PC-9 (cell line): Measurements from ENCODE around the gene CLDN4. TPM values are rescaled to one million over a fixed set of nuclear protein-coding genes. Genes with fewer than 3 reads are reported as not detected.

Experiments used
- BruUV-seq: library from RNA; stranded (reverse); fragments of 400-500 nt; replicated peaks from 2 replicates; lab custom pipeline; 2021; lab: Mats Ljungman, UMichigan
- CTCF ChIA-PET: fragments of 300-600 bp; sonication (Branson Sonifier 250); formaldehyde crosslinking; loops from one replicate; lab custom pipeline; 2022; ENCODE audit warnings: antibody characterized with exemption; lab: Charles Lee
- POLR2A ChIA-PET: fragments of 300-600 bp; sonication (Branson Sonifier 250); formaldehyde crosslinking; loops from one replicate; lab custom pipeline; 2022; ENCODE audit warnings: antibody characterized with exemption; ENCODE audit not compliant: unreplicated experiment; lab: Charles Lee
- DNase-seq, 2 experiments: peaks; one replicate each; pipeline versions ENCODE4 v3.0.0 to v3.0.0-alpha.2; 2015 to 2022; ENCODE audit warnings: mixed read lengths in 1 of 2
- H2AFZ ChIP-seq: fragments of 200-600 bp; sonication (generic); 2 replicates; pipeline ENCODE4 v1.8.1; 2017; ENCODE audit warnings: antibody characterized with exemption
- H3F3A ChIP-seq: fragments of 200-600 bp; sonication (generic); 2 replicates; pipeline ENCODE4 v1.8.1; 2017; ENCODE audit warnings: antibody characterized with exemption, mild to moderate bottlenecking, low read depth; ENCODE audit not compliant: insufficient read depth
- H3K27ac ChIP-seq: fragments of 200-600 bp; sonication (generic); 2 replicates; pipeline ENCODE4 v1.6.1; 2016; ENCODE audit warnings: mixed run types
- H3K27me3 ChIP-seq: fragments of 200-600 bp; sonication (generic); 2 replicates; pipeline ENCODE4 v1.6.1; 2016; ENCODE audit warnings: low read depth, mixed run types; ENCODE audit not compliant: insufficient read depth
- H3K36me3 ChIP-seq: fragments of 200-600 bp; sonication (generic); 2 replicates; pipeline ENCODE4 v1.6.1; 2016; ENCODE audit warnings: low read depth, mixed run types
- H3K4me1 ChIP-seq: fragments of 200-600 bp; sonication (generic); replicated peaks from 2 replicates; pipeline ENCODE4 v1.6.1; 2016; ENCODE audit warnings: mixed run types; ENCODE audit not compliant: insufficient read depth
- H3K4me2 ChIP-seq: fragments of 200-600 bp; sonication (generic); 2 replicates; pipeline ENCODE4 v1.6.1; 2017; ENCODE audit warnings: mixed run types
- H3K4me3 ChIP-seq: fragments of 200-600 bp; sonication (generic); 2 replicates; pipeline ENCODE4 v1.6.1; 2016; ENCODE audit warnings: mixed run types
- H3K79me2 ChIP-seq: fragments of 200-600 bp; sonication (generic); 2 replicates; pipeline ENCODE4 v1.6.1; 2017; ENCODE audit warnings: low read depth, mixed run types
- H3K9me2 ChIP-seq: fragments of 200-600 bp; sonication (generic); 2 replicates; pipeline ENCODE4 v1.8.1; 2017; ENCODE audit warnings: mild to moderate bottlenecking; ENCODE audit not compliant: insufficient read depth
- H3K9me3 ChIP-seq: fragments of 200-600 bp; sonication (generic); 2 replicates; pipeline ENCODE4 v1.8.1; 2016; ENCODE audit warnings: low read depth; ENCODE audit not compliant: insufficient read depth
- H4K20me1 ChIP-seq: fragments of 200-600 bp; sonication (generic); 2 replicates; pipeline ENCODE4 v1.8.1; 2017; ENCODE audit not compliant: insufficient read depth
- CTCF ChIP-seq: fragments of 200-600 bp; sonication (generic); conservative IDR thresholded peaks from 2 replicates; pipeline ENCODE4 v1.6.1; 2017; ENCODE audit warnings: mixed run types, antibody characterized with exemption, mild to moderate bottlenecking, moderate library complexity
- EZH2 ChIP-seq: fragments of 200-600 bp; sonication (generic); IDR thresholded peaks from 2 replicates; pipeline ENCODE4 v1.8.0; 2017; ENCODE audit warnings: antibody characterized with exemption, low read depth
- intact Hi-C: fragments of 100-400 bp; cut with micrococcal nuclease; formaldehyde crosslinking; loops from one replicate; pipeline ENCODE4 v1.10.0; 2022; ENCODE audit not compliant: unreplicated experiment
- total RNA-seq: library from RNA; stranded (reverse); gene quantifications from 2 replicates; pipeline ENCODE4 v1.2.3, GENCODE V29; 2021

Gene CLDN4
- total RNA-seq, 1 experiment from 2014 or later: 498 TPM

DNA sequence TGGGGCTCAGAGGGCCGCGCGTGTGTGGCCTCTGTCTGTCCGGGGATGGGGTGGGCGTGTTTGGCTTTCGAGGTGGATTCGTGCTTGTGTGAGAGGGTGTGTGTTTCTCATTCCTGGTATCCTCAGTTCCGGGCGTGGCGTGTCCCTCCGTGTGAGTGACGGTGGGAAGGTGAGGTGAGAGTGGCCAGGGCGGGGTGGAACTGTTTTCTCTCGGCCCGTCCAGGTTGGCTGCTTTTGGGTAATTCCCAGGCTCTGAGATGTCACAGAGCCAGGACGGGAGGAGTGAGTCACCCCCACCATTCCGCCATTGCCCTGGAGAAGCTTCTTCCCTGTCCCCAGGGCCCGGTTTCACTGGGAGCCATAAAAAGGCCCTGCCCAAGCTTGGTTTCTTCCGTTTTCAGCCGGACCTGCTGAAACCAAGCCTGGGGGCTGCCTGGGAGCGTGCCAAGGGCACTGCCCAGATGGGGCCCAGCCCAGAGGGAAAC lies 21.3 kb upstream of the CLDN4 start:
- ChIA-PET CTCF (interaction anchor here (0.8 to 1.0 kb wide), 2 partner anchors 13 to 20 kb away, joined by 3 to 4 read pairs; no protein-coding TSS in a partner anchor), POLR2A (interaction anchor here (0.6 to 1.2 kb wide), 11 partner anchors 13 to 231 kb away, joined by 3 to 20 read pairs (median 4); partner anchors contain the start of genes ABHD11, CLDN4 and TBL2)
- no peak overlapping the region for H3K4me3 ChIP-seq
- H3F3A ChIP-seq: peaks cover 24% of the 10 kb centered on the region; the same call in 1 of the 2 replicates
- peak overlapping the region; percentile 90 for H3K27ac ChIP-seq
- H3K4me2 ChIP-seq: peak overlapping the region; percentile 62
- TF ChIP-seq EZH2 (no peak), CTCF (no peak)
- H3K4me1 ChIP-seq: peaks cover 18% of the 10 kb centered on the region
- no peaks in the 10 kb centered on the region for H3K27me3 ChIP-seq
- no peaks in the 10 kb centered on the region for H3K9me2 ChIP-seq
- H4K20me1 ChIP-seq: no peaks in the 10 kb centered on the region
- peak; percentile 84 to 87 for DNase-seq
- TSS peak; percentile 62 for BruUV-seq
- no peaks in the 10 kb centered on the region for H3K79me2 ChIP-seq
- no peaks in the 10 kb centered on the region for H3K9me3 ChIP-seq
- peak overlapping the region; percentile 55; the same call in 1 of the 2 replicates for H2AFZ ChIP-seq
- intact Hi-C loops: loop anchor here (1.0 kb wide), 3 partner anchors 15 to 66 kb away; no protein-coding TSS in a partner anchor
- H3K36me3 ChIP-seq: no peaks in the 10 kb centered on the region

DNA sequence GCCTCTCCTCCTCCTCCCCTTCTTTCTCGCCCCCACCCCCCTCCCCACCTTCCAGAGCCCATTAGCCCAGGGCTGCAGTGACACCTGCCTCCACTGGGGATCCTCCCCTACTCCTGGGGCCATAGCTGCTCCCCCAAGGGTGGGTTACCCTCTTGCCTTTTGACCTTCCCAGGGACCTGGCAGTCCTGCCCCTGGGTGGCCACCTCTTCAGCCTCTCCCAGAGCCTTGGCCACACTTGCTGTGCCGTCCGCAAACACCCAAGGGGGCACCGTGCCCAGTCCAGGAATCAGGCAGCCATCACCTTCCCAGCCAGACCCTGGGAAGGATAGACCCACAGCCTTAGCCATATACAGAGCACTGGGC lies 19.8 kb upstream of the CLDN4 start:
- H3K4me1 ChIP-seq: peaks cover 18% of the 10 kb centered on the region
- POLR2A ChIA-PET: no interaction called here
- CTCF ChIA-PET: interaction anchor here (0.6 to 1.8 kb wide), 6 partner anchors 11 to 290 kb away, joined by 4 to 13 read pairs (median 6); no protein-coding TSS in a partner anchor

GRCh38 chr7:73811760-73812168 lies 19.0 kb upstream of the CLDN4 start:
- H2AFZ ChIP-seq: no peak overlapping the region

More for the DNA sequence above, 19.8 kb upstream of the CLDN4 start:
- Histone ChIP-seq H3K4me3 (no peak overlapping the region), H4K20me1 (no peaks in the 10 kb centered on the region), H2AFZ (no peak overlapping the region), H3K9me3 (no peaks in the 10 kb centered on the region), H3F3A (peaks cover 15% of the 10 kb centered on the region; the same call in 1 of the 2 replicates), H3K9me2 (no peaks in the 10 kb centered on the region), H3K27me3 (no peaks in the 10 kb centered on the region), H3K27ac (no peak overlapping the region), H3K4me2 (no peak overlapping the region), H3K36me3 (no peaks in the 10 kb centered on the region), H3K79me2 (no peaks in the 10 kb centered on the region)
- DNase-seq: no peak
- intact Hi-C loops: loop anchor here (1.0 kb wide), 3 partner anchors 11 to 44 kb away; no protein-coding TSS in a partner anchor
- TF ChIP-seq CTCF (no peak), EZH2 (no peak)
- BruUV-seq: no TSS peak

More at GRCh38 chr7:73811760-73812168, 19.0 kb upstream of the CLDN4 start:
- DNase-seq: peak; percentile 55 to 75
- BruUV-seq: no TSS peak
- ChIA-PET CTCF (interaction anchor here (0.6 to 1.8 kb wide), 6 partner anchors 8 to 291 kb away, joined by 3 to 7 read pairs (median 4); no protein-coding TSS in a partner anchor), POLR2A (no interaction called here)
- H4K20me1 ChIP-seq: no peaks in the 10 kb centered on the region
- H3K4me2 ChIP-seq: no peak overlapping the region
- no peaks in the 10 kb centered on the region for H3K79me2 ChIP-seq
- peak; percentile 89 for TF ChIP-seq CTCF
- TF ChIP-seq EZH2: no peak
- H3K9me2 ChIP-seq: no peaks in the 10 kb centered on the region
- no peak overlapping the region for H3K4me3 ChIP-seq
- no peak overlapping the region for H3K27ac ChIP-seq
- H3K27me3 ChIP-seq: no peaks in the 10 kb centered on the region
- H3F3A ChIP-seq: peaks cover 14% of the 10 kb centered on the region; the same call in 1 of the 2 replicates
- H3K4me1 ChIP-seq: peaks cover 22% of the 10 kb centered on the region
- intact Hi-C loops: loop anchor here (1.0 kb wide), 3 partner anchors 11 to 44 kb away; no protein-coding TSS in a partner anchor
- no peaks in the 10 kb centered on the region for H3K36me3 ChIP-seq
- H3K9me3 ChIP-seq: no peaks in the 10 kb centered on the region
